Lower leg skin (tissue), 4 donors: ENCODE results near the gene KCNB1. TPM values are rescaled to one million over a fixed set of nuclear protein-coding genes. Genes with fewer than 3 reads are reported as not detected.

Experiments used
- DNase-seq, 2 donors: peaks; one replicate each; pipeline ENCODE4 v3.0.0-alpha.2; 2019; ENCODE audit warnings: low spot score in 2 of 2
- H3K4me3 ChIP-seq: fragments of 200-600 bp; sonication (generic); 2 replicates; pipeline ENCODE4 v1.5.1; 2017; ENCODE audit warnings: mild to moderate bottlenecking, low read depth; ENCODE audit not compliant: poor library complexity, severe bottlenecking
- CTCF ChIP-seq, 3 donors: fragments of 450-650 bp; IDR thresholded peaks; one replicate each; pipeline ENCODE4 v1.5.1; 2016; ENCODE audit warnings: antibody characterized with exemption in 3 of 3, mild to moderate bottlenecking in 3 of 3, moderate library complexity in 2 of 3
- POLR2A ChIP-seq, 2 donors: fragments of 450-650 bp; IDR thresholded peaks; one replicate each; pipeline ENCODE4 v1.6.1; 2016 to 2017; ENCODE audit warnings: antibody characterized with exemption in 2 of 2, mild to moderate bottlenecking in 1 of 2, moderate library complexity in 1 of 2
- WGBS, 2 donors: methylation state at CpG; one replicate each; pipeline ENCODE4 v1.1.5; 2018; 5-methylcytosine and 5-hydroxymethylcytosine counted together
- intact Hi-C: fragments of 100-400 bp; cut with DNase I; formaldehyde crosslinking; loops from one replicate; pipeline ENCODE4 v1.15.0; 2023; ENCODE audit warnings: low total_unique reads
- total RNA-seq, 4 donors: library from RNA; depleted of rRNA; stranded (reverse); fragments of >200 nt; gene quantifications; one replicate each; pipeline ENCODE4 v1.1.0, GENCODE V29; 2016

Gene KCNB1
- total RNA-seq, 4 donors from 2014 or later, result 0.30 to 5.2 (median 0.81) TPM

GRCh38 chr20:49481116-49481515 lies 1.4 kb downstream of the KCNB1 start:
- H3K4me3 ChIP-seq, result no peak overlapping the region
- no peak for TF ChIP-seq CTCF (IDR thresholded peaks at IDR 0.05)
- TF ChIP-seq POLR2A (IDR thresholded peaks at IDR 0.05), result no peak
- WGBS, 2 donors, result 77% methylated on average over 3 of the region's 3 CpGs
- no peak for DNase-seq
- intact Hi-C loops, result loop anchor here (5.0 kb wide), 1 partner anchor 149 kb away; no protein-coding TSS in a partner anchor

GRCh38 chr20:49480236-49480635 lies 2.2 kb downstream of the KCNB1 start:
- H3K4me3 ChIP-seq, result no peak overlapping the region
- WGBS, 2 donors, result 71 to 72% methylated on average over 3 of the region's 3 CpGs
- no peak for DNase-seq
- no peak for TF ChIP-seq POLR2A (IDR thresholded peaks at IDR 0.05)
- no peak for TF ChIP-seq CTCF (IDR thresholded peaks at IDR 0.05)
- intact Hi-C loops, result loop anchor here (5.0 kb wide), 1 partner anchor 148 kb away; no protein-coding TSS in a partner anchor

GRCh38 chr20:49479785-49480184 lies 2.7 kb downstream of the KCNB1 start:
- no peak for DNase-seq
- 68 to 75% methylated on average over 6 of the region's 6 CpGs for WGBS, 2 donors
- intact Hi-C loops, result loop anchor here (5.0 kb wide), 1 partner anchor 147 kb away; no protein-coding TSS in a partner anchor
- no peak overlapping the region for H3K4me3 ChIP-seq
- TF ChIP-seq CTCF (IDR thresholded peaks at IDR 0.05) (no peak), POLR2A (IDR thresholded peaks at IDR 0.05) (no peak)

DNA sequence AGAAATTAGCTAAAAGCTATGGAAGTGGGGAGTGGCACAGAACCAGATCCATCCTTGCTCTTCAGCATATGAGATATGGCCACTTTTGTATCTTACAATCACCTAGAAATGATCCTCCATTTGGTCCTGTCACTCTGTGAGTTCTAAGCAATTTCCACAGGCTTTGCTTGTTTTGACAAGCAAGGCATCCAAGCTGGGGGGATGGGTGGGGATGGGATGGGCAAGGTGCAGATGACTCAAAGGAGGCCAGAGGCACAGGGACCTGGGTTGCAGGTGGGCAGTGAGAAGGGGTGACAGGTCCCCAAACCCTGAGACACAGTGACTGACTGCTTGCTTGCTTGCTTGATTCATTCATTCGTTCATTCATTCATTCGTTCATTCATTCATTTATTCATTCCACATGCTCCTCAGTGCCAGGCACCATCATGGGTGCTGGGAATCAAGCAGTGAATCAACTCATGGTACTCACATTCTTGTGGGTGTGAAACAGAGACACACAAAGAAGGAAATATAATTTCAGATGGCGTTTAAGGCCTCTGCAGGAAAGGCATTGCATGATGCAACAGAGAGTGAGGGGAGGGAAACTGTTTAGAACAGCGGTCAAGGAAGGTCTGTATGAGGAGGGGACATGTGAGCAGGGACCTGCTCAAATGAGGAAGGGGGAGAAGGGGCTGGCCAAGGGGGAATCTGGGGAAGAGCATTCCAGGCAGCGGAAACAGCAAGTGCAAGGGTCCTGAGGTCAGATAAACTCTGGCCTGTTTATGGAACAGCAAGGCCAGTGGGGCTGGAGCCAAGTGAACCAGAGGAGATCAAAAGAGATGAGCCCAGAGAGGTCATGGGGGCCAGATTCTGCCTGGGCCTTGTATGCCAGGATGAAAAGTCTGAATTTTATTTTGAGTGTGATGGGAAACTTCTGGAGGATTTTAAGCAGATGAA lies 3.4 kb downstream of the KCNB1 start:
- intact Hi-C loops, result no loop called here
- H3K4me3 ChIP-seq, result no peak overlapping the region
- no peak for TF ChIP-seq CTCF (IDR thresholded peaks at IDR 0.05)
- TF ChIP-seq POLR2A (IDR thresholded peaks at IDR 0.05), result no peak
- DNase-seq, result no peak
- WGBS, 2 donors, result 78 to 83% methylated on average over 5 of the region's 5 CpGs

GRCh38 chr20:49478266-49478665 lies 4.2 kb downstream of the KCNB1 start:
- TF ChIP-seq POLR2A (IDR thresholded peaks at IDR 0.05) (no peak), CTCF (IDR thresholded peaks at IDR 0.05) (no peak)
- intact Hi-C loops, result no loop called here
- 70 to 82% methylated on average over 7 of the region's 7 CpGs for WGBS, 2 donors
- H3K4me3 ChIP-seq, result no peak overlapping the region
- no peak for DNase-seq
